Germinal center (tissue), 1 donor: ENCODE data around the gene LIAS.
A peak's percentile ranks its signal among the peaks of the same experiment; 100 is the strongest.
"Not testable (repeated sequence)": the region's sequence is repeated elsewhere in the genome, so short reads cannot be mapped to it uniquely, and the experiment has no call there.

Experiments
- DNase-seq: peaks from one replicate; pipeline ENCODE4 v3.0.0; 2012; ENCODE audit warnings: mixed read lengths, low spot score

The LIAS gene

DNA sequence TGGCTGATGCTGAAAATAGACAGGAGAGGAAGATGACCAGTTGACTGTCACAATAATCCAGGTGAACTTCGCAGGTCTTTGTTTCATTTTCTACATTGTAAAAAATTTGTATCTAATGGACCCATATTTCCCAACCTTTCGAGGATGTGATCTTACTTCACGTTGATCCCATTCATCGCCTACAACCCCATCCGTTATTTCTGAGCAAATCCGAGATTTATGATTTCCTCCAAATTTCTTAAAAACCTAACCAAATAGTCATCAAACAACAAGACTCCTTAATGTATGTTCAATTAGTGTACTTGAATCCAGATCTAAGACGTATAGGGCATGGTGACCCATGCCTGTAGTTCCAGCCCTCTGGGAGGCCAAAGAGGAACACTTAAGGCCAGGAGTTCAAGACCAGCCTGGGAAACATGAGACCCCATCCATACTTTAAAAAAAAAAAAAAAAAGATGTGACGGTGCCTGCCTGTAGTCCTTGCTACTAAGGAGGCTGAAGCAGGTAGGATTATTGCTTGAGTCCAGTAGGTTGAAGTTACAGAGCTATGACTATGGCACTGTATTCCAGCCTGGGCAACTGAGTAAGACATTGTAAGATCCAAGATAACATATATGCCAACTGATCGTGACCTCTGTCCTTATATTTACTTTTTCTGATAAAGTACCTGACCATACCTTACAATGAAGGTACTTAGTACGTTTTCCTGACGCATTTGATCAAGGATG, 5.8 kb upstream of the LIAS start:
- no peak for DNase-seq

GRCh38 chr4:39453738-39454137, 5.1 kb upstream of the LIAS start:
- no peak for DNase-seq

- DNase-seq = no peak
Observed at GRCh38 chr4:39455486-39455885, 3.4 kb upstream of the LIAS start.

DNA sequence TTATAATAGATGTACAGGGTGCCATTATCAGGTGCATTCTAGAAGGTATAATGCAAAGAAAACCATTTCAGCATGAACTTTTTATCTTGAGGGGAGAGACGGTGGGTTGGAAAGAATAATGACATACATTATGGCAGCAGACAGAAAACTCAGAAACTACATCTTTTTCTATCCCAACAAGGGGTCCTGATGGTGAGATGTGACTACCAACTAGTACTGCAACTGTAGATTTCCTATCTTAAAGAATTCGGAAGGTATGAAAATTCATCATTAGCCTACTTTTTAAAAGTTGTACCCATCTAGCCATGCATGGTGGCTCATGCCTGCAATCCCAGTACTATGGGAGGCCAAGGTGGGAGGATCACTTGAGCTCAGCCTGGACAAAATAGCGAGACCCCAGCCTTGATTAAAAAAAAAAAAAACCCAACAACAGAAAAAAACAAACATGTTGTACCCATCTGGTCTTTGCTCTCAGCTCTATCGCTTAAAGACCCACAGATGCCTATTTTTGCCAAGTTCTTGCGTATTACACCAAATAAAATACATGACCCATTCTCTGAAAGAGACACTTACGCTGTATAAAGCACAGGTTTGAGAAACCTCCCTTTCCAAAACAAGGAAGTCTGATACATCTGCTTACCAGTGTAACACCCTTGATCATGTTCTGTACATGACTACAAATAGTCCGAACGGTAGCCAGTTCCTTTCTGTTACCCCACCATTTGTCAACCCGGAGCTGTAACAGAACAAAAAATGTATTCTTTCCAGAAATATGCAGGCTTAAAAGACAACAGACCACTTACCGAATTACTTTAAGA, 1.7 kb upstream of the LIAS start:
- no peak for DNase-seq

DNA sequence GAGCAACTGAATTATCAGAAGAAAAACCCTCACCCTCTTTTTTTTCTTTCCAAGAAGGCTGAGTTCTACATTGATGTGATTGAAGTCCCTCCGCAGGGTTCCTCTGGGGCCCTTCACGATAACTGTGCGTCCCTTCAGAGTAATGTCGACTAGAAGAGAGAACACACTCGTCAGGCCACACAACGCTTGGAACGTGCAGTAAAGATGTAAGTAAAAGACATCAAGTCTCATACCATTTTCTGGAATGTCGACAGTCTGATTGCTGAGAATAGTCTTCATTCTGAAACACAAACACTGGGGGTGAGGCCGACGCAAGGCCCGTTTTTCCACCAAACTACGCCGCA, 723 bp upstream of the LIAS start:
- not testable (repeated sequence) for DNase-seq

GRCh38 chr4:39464886-39465501, 6.1 kb downstream of the LIAS start:
- DNase-seq = no peak

DNA sequence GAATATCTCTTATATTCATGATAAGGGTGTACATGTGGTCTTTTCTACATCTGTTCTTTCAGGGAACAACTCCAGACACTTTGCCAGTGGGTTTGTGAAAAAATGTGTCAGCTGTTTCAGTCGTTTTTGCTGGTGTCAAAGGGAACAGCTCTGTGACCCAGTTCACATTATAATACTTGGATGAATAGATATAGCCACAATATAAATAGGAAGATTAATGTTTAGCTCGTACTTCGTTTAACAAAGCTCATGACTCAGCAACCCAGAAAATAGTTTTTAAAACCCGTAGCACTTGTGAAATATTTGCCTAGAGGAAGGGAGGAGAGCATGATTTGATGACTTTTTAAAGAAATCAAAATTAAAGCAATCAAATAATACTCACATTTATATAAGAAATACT, 7.9 kb downstream of the LIAS start:
- DNase-seq = no peak

GRCh38 chr4:39467464-39467863, 8.6 kb downstream of the LIAS start:
- DNase-seq = no peak

DNA sequence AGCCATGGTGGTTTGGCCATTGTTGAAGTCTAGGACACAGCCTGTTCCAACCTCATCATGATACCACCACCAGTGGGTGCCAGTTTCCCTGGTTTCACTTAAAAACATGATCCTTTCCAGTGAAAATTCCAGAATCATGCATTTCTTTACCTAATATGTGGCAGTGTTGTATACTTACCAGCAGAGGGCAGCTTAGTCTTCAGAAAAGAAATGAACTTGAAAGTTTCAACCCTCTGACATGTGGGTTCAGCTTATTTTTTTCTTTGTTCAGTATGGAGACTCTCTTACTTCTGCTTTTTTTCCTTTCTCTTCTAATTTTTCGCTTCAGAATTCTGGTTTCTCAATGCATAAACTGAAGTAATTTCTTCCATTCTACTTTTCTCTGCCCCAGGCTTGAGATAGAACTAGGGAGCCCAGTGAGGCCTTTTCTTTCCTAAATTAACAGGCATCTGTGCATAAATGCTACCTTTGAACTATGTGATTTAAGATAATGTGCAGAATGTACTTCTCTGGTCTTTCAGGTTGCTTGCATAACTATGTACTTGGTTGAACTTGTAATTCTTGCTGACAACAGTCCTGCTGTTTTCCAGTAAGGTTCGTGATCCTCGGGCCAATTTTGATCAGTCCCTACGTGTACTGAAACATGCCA, 10.7 kb downstream of the LIAS start:
- DNase-seq = peak; percentile 62

GRCh38 chr4:39470402-39470801, 11.5 kb downstream of the LIAS start:
- DNase-seq = no peak

GRCh38 chr4:39472396-39472795, 13.5 kb downstream of the LIAS start:
- no peak for DNase-seq

- DNase-seq = no peak
Observed at GRCh38 chr4:39476187-39476895, 17.5 kb downstream of the LIAS start.

- no peak for DNase-seq
Observed at GRCh38 chr4:39480251-39480650, 21.4 kb downstream of the LIAS start.

DNA sequence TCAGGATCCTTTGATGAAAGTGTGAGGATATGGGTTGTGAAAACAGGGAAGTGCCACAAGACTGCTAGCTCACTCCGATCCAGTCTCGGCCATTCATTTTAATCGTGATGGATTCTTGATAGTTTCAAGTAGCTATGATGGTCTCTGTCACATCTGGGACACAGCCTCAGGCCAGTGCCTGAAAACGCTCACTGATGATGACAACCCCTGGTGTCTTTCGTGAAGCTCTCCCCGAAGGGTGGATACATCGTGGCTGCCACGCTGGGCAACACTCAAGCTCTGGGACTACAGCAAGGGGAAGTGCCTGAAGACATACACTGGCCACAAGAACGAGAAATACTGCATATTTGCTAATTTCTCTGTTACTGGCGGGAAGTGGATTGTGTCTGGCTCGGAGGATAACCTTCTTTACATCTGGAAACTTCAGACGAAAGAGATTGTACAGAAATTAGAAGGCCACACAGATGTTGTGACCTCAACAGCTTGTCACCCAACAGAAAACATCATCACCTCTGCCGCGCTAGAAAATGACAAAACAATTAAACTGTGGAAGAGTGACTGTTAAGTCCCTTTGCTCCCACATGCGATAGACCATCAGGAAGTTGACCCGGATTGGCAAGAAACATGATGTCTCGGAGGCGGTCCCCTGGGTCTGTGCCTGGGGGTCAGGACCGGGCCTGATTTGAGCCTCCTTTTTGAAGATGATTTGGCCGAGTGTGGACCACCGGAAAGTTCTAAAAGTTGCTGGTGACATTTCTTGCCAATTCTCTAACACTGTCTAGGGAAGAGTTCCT, 22.2 kb downstream of the LIAS start:
- no peak for DNase-seq

DNA sequence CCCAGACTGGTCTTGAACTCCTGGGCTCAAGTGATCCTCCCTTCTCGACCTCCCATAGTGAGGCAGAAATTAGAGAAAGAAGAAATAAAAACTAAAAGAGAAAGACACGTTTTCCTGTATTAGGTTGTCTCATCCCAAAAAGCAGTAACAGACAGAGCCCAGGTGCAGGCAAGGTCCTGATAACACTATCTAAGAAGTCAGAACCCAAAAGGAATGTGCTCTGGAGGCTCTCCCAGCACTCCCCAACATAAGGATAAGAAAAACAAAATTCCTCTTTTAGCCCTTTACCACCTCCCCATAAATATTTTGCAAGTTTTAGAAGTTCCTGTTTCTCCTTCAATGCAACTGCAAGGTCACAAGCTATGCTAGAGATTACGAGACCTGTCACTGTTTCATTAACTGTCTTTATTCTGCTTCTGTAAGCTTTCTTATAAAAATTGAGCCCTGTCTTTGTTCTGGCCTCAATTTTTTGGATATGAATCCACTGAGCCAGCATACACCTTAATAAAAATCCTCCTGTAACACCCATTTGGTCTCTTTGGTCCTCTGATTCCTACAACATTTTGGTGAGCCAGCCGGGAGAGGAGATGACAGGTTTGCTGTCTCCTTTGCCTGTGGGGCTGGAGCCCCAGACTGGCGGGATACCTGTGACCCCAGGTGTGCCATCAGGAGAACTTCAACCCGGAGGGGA, 25.9 kb downstream of the LIAS start:
- DNase-seq = no peak

DNA sequence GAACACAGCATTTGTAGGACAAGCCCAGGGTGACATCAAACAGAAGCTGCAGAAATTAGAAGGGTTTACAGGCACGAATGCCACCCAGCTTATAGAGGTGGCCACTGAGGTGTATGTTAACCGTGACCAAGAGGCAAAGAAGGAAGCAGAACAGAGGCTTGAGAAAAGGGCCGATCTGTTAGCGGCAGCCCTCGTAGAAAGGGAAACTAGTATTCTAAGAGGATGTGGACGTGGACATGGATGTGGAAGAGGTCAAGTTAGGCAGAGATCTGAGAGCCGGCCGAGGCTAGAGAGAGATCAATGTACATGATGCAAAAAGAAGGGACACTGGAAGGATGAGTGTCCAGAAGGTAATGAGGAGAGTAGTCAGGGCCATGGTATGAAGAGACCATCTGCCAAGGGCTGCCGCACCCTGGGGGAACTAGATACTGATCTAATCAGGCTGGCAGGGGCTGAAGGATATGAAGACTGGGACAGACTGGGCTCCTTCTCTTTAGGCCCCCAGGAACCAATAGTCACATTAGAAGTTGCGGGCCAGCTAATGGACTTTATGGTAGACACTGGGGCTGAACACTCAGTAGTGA, 27.5 kb downstream of the LIAS start:
- DNase-seq = no peak

DNA sequence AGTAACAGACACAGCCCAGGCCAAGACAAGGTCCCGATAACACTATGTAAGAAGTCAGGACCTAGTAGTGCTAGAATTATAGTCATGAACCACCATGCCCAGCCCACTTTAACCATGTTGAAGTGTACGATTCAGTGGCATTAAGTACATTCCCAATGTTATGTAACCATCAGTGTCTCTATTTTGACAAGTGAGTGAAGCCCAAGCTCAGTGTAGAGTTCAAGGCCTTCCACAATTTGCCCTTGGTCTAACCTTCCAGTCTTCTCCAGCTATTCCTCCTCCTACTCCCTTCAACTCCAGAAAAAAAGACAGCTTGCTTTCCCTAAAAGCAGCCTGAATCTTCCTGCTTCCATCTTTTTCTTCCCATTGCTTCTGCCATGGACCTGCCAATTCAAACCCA, 31.5 kb downstream of the LIAS start:
- no peak for DNase-seq

DNA sequence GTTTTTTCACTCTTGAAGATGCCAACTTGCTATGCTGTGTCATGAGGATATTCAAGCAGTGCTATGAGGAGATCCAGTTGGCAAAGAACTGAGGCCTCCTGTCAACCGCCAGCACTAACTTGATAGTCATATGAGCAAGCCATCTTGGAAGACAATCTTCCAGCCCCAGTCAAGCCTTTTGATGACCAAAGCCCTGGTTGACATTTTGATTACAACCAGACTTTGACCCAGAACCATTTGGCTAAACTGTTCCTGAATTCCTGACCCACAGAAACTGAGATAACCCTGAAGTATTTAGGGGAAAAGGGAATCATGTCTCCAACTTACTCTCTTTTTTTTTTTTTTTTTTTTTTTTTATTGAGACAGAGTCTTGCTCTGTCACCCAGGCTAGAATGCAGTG, 35.5 kb downstream of the LIAS start:
- no peak for DNase-seq

GRCh38 chr4:39495446-39496213, 36.8 kb downstream of the LIAS start:
- DNase-seq = no peak
